Fibroblast of peridontal ligament (primary cell): Measurements from ENCODE around the gene RAD51B.
"Not testable (repeated sequence)": the region's sequence is repeated elsewhere in the genome, so short reads cannot be mapped to it uniquely, and the experiment has no call there.

Source experiments
- DNase-seq: peaks from one replicate; pipeline ENCODE4 v3.0.0-alpha.2; 2010; ENCODE audit errors: extremely low read depth

The RAD51B gene

GRCh38 chr14:68404652-68405183 lies 585.1 kb downstream of the RAD51B start:
- no peak for DNase-seq

DNA sequence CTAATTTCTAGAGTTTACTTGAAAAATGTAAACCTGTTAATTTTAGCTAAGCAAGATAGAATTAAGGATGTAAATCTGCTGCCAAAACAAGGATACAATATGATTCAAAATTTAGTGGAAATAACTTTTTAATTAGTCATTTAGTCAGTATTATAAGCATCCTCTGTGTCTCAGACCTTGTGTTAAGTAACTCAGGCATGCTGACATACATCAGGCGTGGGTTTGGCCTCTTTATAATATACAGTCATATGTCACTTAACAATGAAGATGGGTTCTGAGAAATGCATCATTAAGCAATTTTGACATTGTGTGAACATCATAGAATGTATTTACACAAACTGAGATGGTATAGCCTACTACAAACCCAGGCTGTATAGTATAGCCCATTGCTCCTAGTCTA lies 586.4 kb downstream of the RAD51B start:
- DNase-seq = no peak

- no peak for DNase-seq
Observed at GRCh38 chr14:68407285-68407684, 587.7 kb downstream of the RAD51B start.

DNA sequence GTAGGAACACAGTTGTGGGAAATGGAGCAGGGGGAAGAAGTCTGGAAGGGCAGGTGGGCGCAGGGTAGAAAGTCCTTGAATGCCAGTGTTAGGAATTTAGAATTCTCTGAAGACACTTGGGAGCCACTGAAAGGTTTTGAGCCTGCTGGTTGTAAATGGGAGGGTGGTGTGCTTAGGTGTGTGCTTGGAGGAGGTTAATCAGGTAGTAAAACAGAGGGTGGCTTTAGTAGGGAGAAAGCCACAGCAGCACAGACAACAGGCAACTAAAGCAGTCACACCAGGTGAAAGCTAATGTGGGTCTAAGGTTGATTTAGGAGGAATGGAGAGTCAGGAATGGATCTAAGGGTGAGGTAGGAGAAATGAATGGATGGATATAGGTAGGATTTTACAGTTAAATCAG lies 588.2 kb downstream of the RAD51B start:
- no peak for DNase-seq

DNA sequence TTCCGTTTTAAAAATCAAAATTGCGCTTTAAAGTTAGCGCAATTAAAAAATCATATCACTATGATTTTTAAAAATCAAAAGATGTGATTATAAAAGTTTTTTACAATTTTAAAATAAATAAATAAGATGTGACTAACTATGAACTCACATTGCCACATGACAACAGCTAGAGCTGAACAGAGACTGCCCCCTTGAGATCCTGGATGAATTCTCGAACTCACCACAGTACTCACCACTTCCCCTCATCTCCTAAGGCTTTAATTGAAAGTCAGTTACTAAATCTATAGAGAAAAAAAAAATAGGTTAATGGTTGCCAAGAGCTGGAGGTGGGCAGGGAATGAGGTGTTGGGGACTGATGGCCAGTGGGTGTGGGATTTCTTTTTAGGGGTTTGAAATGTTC lies 589.1 kb downstream of the RAD51B start:
- DNase-seq = peak; percentile 58

DNA sequence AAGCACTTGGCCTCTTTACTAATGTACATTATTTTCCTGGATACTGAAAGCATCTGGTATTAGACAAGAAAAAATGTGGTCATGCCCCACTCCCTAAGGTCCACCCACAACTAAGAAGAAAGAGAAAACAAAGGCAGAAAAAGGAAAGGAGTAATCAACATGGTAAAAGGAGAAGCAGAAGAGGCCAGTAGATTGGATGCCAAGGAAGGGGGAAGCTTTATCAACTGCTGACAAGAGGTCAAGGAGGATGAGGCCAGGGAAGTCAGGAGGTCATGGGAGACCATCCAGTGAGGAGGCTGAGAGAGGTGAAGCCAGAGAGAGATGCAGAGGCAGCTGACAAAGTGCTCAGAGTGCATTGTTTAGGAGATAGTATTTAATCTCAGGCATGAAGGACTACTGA lies 589.8 kb downstream of the RAD51B start:
- peak; percentile 61 for DNase-seq

DNA sequence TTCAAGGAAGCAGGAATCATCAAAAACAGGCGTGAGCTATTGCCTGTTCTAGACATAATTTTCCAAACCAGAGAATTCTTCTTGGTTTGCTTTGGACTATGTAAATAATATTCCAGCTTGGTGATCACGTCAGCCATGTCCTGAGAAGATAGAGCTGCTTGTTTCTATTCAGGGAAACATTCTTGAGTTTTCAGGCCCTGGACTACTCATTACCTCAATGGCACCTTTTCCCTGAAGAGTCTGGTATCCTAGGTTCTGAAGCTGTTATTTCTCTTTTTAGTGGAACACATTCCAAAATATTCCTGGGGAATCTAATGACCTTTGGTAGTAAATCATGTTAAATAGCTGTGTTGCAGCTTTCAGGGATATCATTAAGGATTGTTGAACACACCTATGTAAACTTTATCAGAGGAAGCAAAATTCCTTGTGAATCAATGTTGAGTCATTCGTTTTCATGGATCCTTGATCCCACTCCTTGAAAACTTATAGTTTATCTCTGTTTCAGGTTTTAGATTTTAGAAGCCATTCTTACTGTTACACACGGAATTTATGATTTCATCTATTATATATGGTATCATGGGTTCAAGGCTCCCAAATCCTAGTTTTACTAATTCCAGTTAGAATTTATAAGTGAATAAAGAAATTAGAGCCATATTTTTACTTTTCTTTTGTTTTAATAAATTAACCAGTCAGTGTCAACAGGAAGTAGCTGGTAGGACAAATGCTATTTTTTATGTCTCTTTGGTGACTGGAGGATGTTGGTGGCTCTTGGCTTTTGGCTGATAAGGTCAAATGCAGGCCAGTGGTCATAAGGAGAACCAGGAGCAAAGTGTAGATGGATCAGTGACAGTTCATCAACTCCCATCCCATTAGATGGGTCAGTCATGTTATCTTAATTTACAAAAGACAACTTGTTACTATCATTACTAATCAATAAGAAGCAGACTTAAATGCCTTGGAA lies 593.2 kb downstream of the RAD51B start:
- DNase-seq = no peak

- DNase-seq = no peak
Observed at GRCh38 chr14:68413509-68413908, 593.9 kb downstream of the RAD51B start.

DNA sequence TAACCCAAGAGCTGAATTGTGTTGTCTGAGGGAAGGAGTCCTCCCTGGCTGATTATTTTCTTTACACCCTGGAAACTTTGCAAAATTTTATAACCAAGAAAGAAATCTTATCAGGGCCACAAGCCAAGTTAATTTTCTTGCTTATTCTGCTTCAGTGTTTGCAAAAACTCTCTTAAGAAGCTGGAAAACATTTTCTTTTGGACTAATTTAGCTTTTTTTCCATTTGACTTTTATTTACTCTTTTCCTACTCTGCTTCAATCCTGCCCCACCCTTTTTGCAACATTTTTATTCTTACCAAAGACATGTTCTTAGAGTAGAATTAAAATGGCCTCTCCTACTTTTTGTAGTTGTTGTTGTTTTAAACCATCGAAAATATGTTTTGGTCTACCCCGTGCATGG lies 594.5 kb downstream of the RAD51B start:
- DNase-seq = no peak

DNA sequence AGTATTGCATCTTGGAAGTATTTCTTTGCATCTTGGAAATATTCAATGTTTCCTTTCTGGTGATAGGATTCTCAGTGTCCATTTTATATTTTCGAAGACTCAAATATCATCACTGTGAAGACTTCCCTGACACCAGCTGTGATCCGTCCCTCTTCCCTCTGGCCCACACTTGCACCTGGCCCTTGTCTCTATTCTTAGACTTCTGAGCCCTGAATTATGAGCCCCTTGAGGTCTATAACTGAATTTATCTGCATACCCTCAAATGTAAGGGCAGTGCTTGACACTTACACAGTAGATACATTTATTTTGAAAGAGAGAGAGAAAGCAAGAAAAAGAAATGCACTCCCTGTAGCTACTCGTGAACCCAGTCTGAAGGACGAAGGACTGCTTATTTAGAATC lies 596.6 kb downstream of the RAD51B start:
- DNase-seq = no peak

DNA sequence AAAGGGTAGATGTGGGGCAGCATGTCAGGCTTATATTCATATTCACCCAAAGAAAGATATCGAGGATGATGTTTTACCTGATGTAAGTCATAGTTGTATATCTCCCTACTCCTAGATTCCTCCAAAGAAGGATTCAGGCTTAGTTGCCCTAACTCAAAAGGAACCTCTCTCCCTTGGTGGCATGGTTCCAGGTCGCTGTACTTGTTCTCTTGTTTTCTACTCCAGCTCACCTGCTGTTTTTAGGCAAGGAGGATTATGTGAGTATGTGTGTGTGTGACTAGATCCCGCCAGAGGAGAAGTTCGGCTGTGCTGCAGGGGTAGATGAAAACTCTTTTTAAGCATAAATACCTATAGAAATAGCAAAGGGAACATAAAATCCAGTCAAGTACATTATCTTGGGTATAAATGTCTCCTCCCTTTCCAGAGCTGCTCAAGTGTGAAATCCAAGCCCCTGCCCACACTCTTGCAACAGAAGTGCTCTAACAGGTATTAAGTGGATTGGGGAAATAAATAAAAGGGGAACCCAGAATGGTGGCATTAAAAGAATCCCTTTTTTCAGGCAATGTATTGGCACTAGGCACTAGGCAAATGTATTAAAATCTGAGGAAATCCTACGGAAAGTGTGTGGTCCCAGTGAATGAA lies 597.6 kb downstream of the RAD51B start:
- DNase-seq = no peak

- no peak for DNase-seq
Observed at GRCh38 chr14:68418174-68419118, 598.9 kb downstream of the RAD51B start.

DNA sequence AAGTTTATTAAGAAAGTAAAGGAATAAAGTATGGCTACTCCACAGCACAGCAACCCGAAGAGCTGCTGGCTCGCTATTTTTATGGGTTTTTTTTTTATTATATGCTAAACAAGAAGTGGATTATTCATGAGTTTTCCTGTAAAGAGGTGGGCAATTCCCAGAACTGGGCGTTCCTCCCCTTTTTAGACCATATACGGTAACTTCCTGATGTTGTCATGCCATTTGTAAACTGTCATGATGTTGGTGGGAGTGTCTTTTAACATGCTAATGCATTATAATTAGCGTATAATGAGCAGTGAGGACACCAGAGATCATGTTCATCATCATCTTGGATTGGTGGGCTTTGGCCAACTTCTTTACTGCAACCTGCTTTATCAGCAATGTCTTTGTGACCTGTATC lies 600.8 kb downstream of the RAD51B start:
- no peak for DNase-seq

DNA sequence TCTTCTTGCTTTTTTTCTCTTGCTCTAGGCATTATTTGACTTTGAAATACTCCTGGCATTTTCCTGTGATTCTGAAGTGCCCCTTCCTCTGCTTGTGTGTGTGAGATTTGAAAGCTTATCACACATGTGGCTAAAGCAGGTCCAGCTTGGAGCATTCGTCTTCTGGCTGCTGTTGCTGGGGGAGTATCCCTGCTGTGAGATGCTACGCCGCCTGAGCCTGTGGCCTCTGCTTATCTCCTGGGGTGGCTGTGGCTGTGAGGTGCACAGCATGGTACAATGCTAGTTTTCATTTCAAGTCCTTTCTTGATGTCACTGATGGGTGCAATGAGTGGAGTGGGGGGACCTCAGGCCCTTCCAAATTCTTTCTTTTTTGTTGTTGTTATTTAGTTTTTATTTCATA lies 601.5 kb downstream of the RAD51B start:
- no peak for DNase-seq

DNA sequence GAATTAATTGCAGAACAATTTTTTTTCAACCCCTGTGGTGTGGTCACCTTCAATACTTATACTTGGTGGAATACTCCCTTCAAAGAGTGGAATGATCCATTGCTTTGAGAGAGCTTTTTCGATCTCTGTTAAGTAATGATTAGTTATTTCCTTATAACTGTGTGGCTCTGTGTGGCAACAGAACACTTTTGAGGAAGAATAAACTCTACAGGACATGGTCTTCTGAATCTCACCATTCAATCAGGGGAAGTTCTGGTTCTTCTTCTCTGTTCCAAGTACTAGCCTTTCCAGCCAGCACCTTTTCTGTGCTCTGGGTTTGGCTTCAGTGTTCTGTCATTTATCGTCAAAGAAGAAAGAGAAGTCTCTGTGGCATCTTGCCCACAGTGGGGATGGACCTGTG lies 604.1 kb downstream of the RAD51B start:
- DNase-seq = no peak

- DNase-seq = no peak
Observed at GRCh38 chr14:68424443-68425172, 605.0 kb downstream of the RAD51B start.

GRCh38 chr14:68426661-68427549 lies 607.3 kb downstream of the RAD51B start:
- no peak for DNase-seq

DNA sequence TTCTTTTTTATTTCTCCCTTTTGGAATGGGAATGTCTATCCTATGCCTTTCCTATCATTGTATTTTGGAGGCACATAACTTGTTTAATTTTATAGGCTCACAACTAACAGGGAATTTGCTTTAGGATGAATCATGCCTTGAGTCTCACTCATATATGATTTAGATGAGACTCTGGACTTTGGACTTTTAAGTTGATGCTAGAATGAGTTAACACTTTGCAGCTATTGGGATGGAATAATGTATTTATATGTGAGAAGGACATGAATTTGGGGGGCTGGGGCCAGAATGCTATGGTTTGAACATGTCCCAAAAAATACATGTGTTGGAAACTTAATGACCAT lies 607.9 kb downstream of the RAD51B start:
- DNase-seq = no peak

DNA sequence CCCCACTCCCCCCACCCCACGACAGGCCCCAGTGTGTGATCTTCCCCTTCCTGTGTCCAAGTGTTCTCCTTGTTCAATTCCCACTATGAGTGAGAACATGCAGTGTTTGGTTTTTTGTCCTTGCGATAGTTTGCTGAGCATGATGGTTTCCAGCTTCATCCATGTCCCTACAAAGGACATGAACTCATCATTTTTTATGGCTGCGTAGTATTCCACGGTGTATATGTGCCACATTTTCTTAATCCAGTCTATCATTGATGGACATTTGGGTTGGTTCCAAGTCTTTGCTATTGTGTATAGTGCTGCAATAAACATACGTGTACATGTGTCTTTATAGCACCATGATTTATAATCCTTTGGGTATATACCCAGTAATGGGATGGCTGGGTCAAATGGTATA lies 609.3 kb downstream of the RAD51B start:
- DNase-seq = not testable (repeated sequence)

DNA sequence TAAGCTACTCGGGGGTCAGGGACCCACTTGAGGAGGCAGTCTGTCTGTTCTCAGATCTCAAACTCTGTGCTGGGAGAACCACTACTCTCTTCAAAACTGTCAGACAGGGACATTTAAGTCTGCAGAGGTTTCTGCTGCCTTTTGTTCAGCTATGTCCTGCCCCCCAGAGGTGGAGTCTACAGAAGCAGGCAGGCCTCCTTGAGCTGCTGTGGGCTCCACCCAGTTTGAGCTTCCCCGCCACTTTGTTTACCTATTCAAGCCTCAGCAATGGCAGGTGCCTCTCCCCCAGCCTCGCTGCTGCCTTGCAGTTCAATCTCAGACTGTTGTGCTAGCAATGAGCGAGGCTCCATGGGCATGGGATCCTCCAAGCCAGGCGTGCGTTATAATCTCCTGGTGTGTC lies 614.6 kb downstream of the RAD51B start:
- DNase-seq = not testable (repeated sequence)
